Neural cell (in vitro differentiated cells): ENCODE results near the gene EPC2. TPM values are rescaled to one million over a fixed set of nuclear protein-coding genes. Genes with fewer than 3 reads are reported as not detected.

ENCODE experiments used
- H2AFZ ChIP-seq: fragments of 200-600, 300-800 bp; sonication (generic), shearing (Covaris generic); 2 replicates; pipeline ENCODE4 v1.6.0; 2014; ENCODE audit warnings: low read depth, mild to moderate bottlenecking, antibody characterized with exemption, low read length, moderate library complexity
- H3F3A ChIP-seq: fragments of 200-600 bp; shearing (Covaris generic); 2 replicates; pipeline ENCODE4 v1.6.1; 2016; ENCODE audit warnings: mild to moderate bottlenecking, moderate library complexity, mixed read lengths, antibody characterized with exemption, low read length; ENCODE audit not compliant: insufficient read depth, poor library complexity, severe bottlenecking
- H3K27ac ChIP-seq: fragments of 200-600, 300-800 bp; sonication (generic), shearing (Covaris generic); 2 replicates; pipeline ENCODE4 v1.5.1; 2014; ENCODE audit warnings: mild to moderate bottlenecking, low read length, moderate library complexity
- H3K27me3 ChIP-seq: fragments of 300-800, 200-600 bp; sonication (generic), shearing (Covaris generic); 2 replicates; pipeline ENCODE4 v1.6.0; 2014; ENCODE audit warnings: mild to moderate bottlenecking, low read depth, low read length, moderate library complexity; ENCODE audit not compliant: insufficient read depth
- H3K36me3 ChIP-seq: fragments of 300-800, 200-600 bp; sonication (generic), shearing (Covaris generic); 2 replicates; pipeline ENCODE4 v1.5.1; 2014; ENCODE audit warnings: mild to moderate bottlenecking, antibody characterized with exemption, low read length, moderate library complexity; ENCODE audit not compliant: insufficient read depth
- H3K4me2 ChIP-seq: fragments of 300-800, 200-600 bp; sonication (generic), shearing (Covaris generic); 2 replicates; pipeline ENCODE4 v1.6.0; 2014; ENCODE audit warnings: mild to moderate bottlenecking, low read length
- H3K4me3 ChIP-seq: fragments of 300-800, 200-600 bp; sonication (generic), shearing (Covaris generic); 2 replicates; pipeline ENCODE4 v1.5.1; 2014; ENCODE audit warnings: mild to moderate bottlenecking, low read length, moderate library complexity
- H3K79me2 ChIP-seq: fragments of 200-600 bp; shearing (Covaris generic); replicated peaks from 2 replicates; pipeline ENCODE4 v1.6.0; 2014; ENCODE audit warnings: mild to moderate bottlenecking, low read length, moderate library complexity; ENCODE audit not compliant: insufficient read depth
- H3K9ac ChIP-seq: fragments of 300-800, 200-600 bp; sonication (generic), shearing (Covaris generic); 2 replicates; pipeline ENCODE4 v1.6.1; 2016; ENCODE audit warnings: mild to moderate bottlenecking, low read length, mixed read lengths
- H3K9me2 ChIP-seq: fragments of 200-600 bp; shearing (Covaris generic); 2 replicates; pipeline ENCODE4 v1.6.1; 2016; ENCODE audit warnings: mild to moderate bottlenecking, low read length, mixed read lengths; ENCODE audit not compliant: insufficient read depth
- H3K9me3 ChIP-seq: fragments of 200-600, 300-800 bp; sonication (generic), shearing (Covaris generic); 2 replicates; pipeline ENCODE4 v1.6.1; 2016; ENCODE audit warnings: mild to moderate bottlenecking, mixed run types, low read length, moderate library complexity, mixed read lengths
- H4K20me1 ChIP-seq: fragments of 200-600 bp; shearing (Covaris generic); 2 replicates; pipeline ENCODE4 v1.6.1; 2016; ENCODE audit warnings: mild to moderate bottlenecking, mixed run types; ENCODE audit not compliant: insufficient read depth
- EP300 ChIP-seq: fragments of 450-650 bp; conservative IDR thresholded peaks from 2 replicates; pipeline ENCODE4 v1.6.1; 2014; ENCODE audit warnings: antibody characterized with exemption, mild to moderate bottlenecking, moderate library complexity; ENCODE audit not compliant: poor library complexity, severe bottlenecking
- EZH2 ChIP-seq: fragments of 200-600, 300-800 bp; shearing (Covaris generic), sonication (generic); IDR thresholded peaks from 2 replicates; pipeline ENCODE4 v1.6.1; 2014; ENCODE audit warnings: antibody characterized with exemption, low read length, borderline replicate concordance, mild to moderate bottlenecking; ENCODE audit not compliant: insufficient read depth, poor library complexity, severe bottlenecking
- MXI1 ChIP-seq: fragments of 450-650 bp; conservative IDR thresholded peaks from 2 replicates; pipeline ENCODE4 v1.6.1; 2014; ENCODE audit warnings: antibody characterized with exemption, mild to moderate bottlenecking; ENCODE audit not compliant: poor library complexity, severe bottlenecking
- POLR2AphosphoS5 ChIP-seq: IDR thresholded peaks from 2 replicates; pipeline ENCODE4 v1.6.1; 2012
- RAD21 ChIP-seq: fragments of 450-650 bp; conservative IDR thresholded peaks from 2 replicates; pipeline ENCODE4 v1.6.1; 2014; ENCODE audit warnings: antibody characterized with exemption, mild to moderate bottlenecking, moderate library complexity
- REST ChIP-seq: IDR thresholded peaks from 2 replicates; pipeline ENCODE4 v1.6.1; 2012; ENCODE audit warnings: borderline replicate concordance
- SMC3 ChIP-seq: fragments of 450-650 bp; conservative IDR thresholded peaks from 2 replicates; pipeline ENCODE4 v1.6.1; 2014; ENCODE audit warnings: antibody characterized with exemption, mild to moderate bottlenecking, moderate library complexity; ENCODE audit not compliant: poor library complexity
- TAF1 ChIP-seq: IDR thresholded peaks from 2 replicates; pipeline ENCODE4 v1.6.1; 2012; ENCODE audit warnings: low read depth
- polyA plus RNA-seq: library from polyadenylated mRNA; depleted of rRNA; stranded (reverse); fragments of >200 nt; gene quantifications from 2 replicates; pipeline ENCODE4 v1.2.3, GENCODE V29; 2014
- TF ChIP-seq, protein P1 (sequence below): fragments of 450-650 bp; IDR thresholded peaks from 2 replicates; pipeline ENCODE4 v1.5.1; 2014; ENCODE audit warnings: antibody characterized with exemption, mild to moderate bottlenecking, moderate library complexity; ENCODE audit not compliant: poor library complexity, severe bottlenecking

Gene EPC2
- polyA plus RNA-seq, 1 donor from 2014 or later = 43.9 TPM

GRCh38 chr2:148670773-148671172 lies 26.2 kb downstream of the EPC2 start:
- no peaks in the 10 kb centered on the region for H3F3A ChIP-seq
- peaks cover 94% of the 10 kb centered on the region for H3K79me2 ChIP-seq
- no peak overlapping the region for H3K4me2 ChIP-seq
- no peak overlapping the region for H3K27ac ChIP-seq
- no peaks in the 10 kb centered on the region for H3K36me3 ChIP-seq
- no peak overlapping the region for H3K4me3 ChIP-seq
- H3K9ac ChIP-seq = no peak overlapping the region
- H3K27me3 ChIP-seq = no peaks in the 10 kb centered on the region
- no peak overlapping the region for H2AFZ ChIP-seq
- H4K20me1 ChIP-seq = no peaks in the 10 kb centered on the region
- no peaks in the 10 kb centered on the region for H3K9me3 ChIP-seq
- no peaks in the 10 kb centered on the region for H3K9me2 ChIP-seq
- TF ChIP-seq RAD21 (no peak), EZH2 (no peak), SMC3 (no peak), EP300 (no peak), POLR2AphosphoS5 (no peak)

GRCh38 chr2:148674063-148675020 lies 29.8 kb downstream of the EPC2 start:
- H3K4me2 ChIP-seq = no peak overlapping the region
- no peaks in the 10 kb centered on the region for H3K9me3 ChIP-seq
- H3K36me3 ChIP-seq = no peaks in the 10 kb centered on the region
- TF ChIP-seq REST (no peak), SMC3 (no peak), MXI1 (no peak), RAD21 (no peak), POLR2AphosphoS5 (no peak), TAF1 (no peak)
- TF ChIP-seq, protein P1, sequence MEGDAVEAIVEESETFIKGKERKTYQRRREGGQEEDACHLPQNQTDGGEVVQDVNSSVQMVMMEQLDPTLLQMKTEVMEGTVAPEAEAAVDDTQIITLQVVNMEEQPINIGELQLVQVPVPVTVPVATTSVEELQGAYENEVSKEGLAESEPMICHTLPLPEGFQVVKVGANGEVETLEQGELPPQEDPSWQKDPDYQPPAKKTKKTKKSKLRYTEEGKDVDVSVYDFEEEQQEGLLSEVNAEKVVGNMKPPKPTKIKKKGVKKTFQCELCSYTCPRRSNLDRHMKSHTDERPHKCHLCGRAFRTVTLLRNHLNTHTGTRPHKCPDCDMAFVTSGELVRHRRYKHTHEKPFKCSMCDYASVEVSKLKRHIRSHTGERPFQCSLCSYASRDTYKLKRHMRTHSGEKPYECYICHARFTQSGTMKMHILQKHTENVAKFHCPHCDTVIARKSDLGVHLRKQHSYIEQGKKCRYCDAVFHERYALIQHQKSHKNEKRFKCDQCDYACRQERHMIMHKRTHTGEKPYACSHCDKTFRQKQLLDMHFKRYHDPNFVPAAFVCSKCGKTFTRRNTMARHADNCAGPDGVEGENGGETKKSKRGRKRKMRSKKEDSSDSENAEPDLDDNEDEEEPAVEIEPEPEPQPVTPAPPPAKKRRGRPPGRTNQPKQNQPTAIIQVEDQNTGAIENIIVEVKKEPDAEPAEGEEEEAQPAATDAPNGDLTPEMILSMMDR = no peak
- H3K9ac ChIP-seq = no peak overlapping the region
- no peaks in the 10 kb centered on the region for H3K9me2 ChIP-seq
- H3F3A ChIP-seq = no peaks in the 10 kb centered on the region
- H3K79me2 ChIP-seq = peaks cover 86% of the 10 kb centered on the region
- no peak overlapping the region for H2AFZ ChIP-seq
- no peak overlapping the region for H3K4me3 ChIP-seq
- no peaks in the 10 kb centered on the region for H3K27me3 ChIP-seq
- no peak overlapping the region for H3K27ac ChIP-seq
- H4K20me1 ChIP-seq = no peaks in the 10 kb centered on the region
